ENCODE data around the gene NRIP2.
"Not testable (repeated sequence)": the region's sequence is repeated elsewhere in the genome, so short reads cannot be mapped to it uniquely, and the experiment has no call there.

GRCh38 chr12:2868986-2869632 lies 34.3 kb upstream of the NRIP2 start:
- TF ChIP-seq, protein P1, sequence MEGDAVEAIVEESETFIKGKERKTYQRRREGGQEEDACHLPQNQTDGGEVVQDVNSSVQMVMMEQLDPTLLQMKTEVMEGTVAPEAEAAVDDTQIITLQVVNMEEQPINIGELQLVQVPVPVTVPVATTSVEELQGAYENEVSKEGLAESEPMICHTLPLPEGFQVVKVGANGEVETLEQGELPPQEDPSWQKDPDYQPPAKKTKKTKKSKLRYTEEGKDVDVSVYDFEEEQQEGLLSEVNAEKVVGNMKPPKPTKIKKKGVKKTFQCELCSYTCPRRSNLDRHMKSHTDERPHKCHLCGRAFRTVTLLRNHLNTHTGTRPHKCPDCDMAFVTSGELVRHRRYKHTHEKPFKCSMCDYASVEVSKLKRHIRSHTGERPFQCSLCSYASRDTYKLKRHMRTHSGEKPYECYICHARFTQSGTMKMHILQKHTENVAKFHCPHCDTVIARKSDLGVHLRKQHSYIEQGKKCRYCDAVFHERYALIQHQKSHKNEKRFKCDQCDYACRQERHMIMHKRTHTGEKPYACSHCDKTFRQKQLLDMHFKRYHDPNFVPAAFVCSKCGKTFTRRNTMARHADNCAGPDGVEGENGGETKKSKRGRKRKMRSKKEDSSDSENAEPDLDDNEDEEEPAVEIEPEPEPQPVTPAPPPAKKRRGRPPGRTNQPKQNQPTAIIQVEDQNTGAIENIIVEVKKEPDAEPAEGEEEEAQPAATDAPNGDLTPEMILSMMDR (IDR thresholded peaks at IDR 0.05), result not testable (repeated sequence)
- not testable (repeated sequence) for TF ChIP-seq POLR2A (IDR thresholded peaks at IDR 0.05)
